Small intestine (tissue), 7 donors: ENCODE data around the gene CLASP2. TPM values are rescaled to one million over a fixed set of nuclear protein-coding genes. Genes with fewer than 3 reads are reported as not detected.
"Not testable (repeated sequence)": the region's sequence is repeated elsewhere in the genome, so short reads cannot be mapped to it uniquely, and the experiment has no call there.

Experiments used
- DNase-seq, 2 donors: peaks; one replicate each; pipeline versions ENCODE4 v3.0.0 to v3.0.0-alpha.2; 2013
- FAIRE-seq: peaks from 2 replicates; lab custom pipeline; 2012; peaks lifted over from hg19 to GRCh38; lab: Jason Lieb, UNC
- H3K27ac ChIP-seq, 3 donors: one replicate each; pipeline ENCODE4 v1.5.1; 2013; ENCODE audit warnings: low read length in 2 of 3, mild to moderate bottlenecking in 2 of 3, control low read depth in 1 of 3, inconsistent platforms in 1 of 3, low read depth in 1 of 3, moderate library complexity in 1 of 3
- H3K27me3 ChIP-seq, 3 donors: one replicate each; pipeline ENCODE4 v1.6.1; 2013; ENCODE audit warnings: low read length in 3 of 3, inconsistent platforms in 1 of 3; ENCODE audit not compliant: control insufficient read depth in 3 of 3, insufficient read depth in 3 of 3
- H3K36me3 ChIP-seq, 3 donors: one replicate each; pipeline ENCODE4 v1.6.1; 2013; ENCODE audit warnings: low read length in 3 of 3, inconsistent platforms in 1 of 3, low read depth in 1 of 3, mild to moderate bottlenecking in 1 of 3, moderate library complexity in 1 of 3; ENCODE audit not compliant: control insufficient read depth in 3 of 3, insufficient read depth in 2 of 3
- H3K4me1 ChIP-seq, 3 donors: one replicate each; pipeline ENCODE4 v1.6.1; 2013; ENCODE audit warnings: low read length in 2 of 3, inconsistent platforms in 1 of 3, low read depth in 1 of 3, mild to moderate bottlenecking in 1 of 3, moderate library complexity in 1 of 3; ENCODE audit not compliant: control insufficient read depth in 3 of 3, insufficient read depth in 2 of 3
- H3K4me3 ChIP-seq, 3 donors: one replicate each; pipeline ENCODE4 v1.5.1; 2013; ENCODE audit warnings: low read length in 3 of 3, control low read depth in 1 of 3, inconsistent platforms in 1 of 3, low read depth in 1 of 3, mild to moderate bottlenecking in 1 of 3, moderate library complexity in 1 of 3
- H3K9me3 ChIP-seq, 2 donors: one replicate each; pipeline ENCODE4 v1.6.1; 2013; ENCODE audit warnings: low read depth in 1 of 2, low read length in 1 of 2; ENCODE audit not compliant: control insufficient read depth in 2 of 2, insufficient read depth in 1 of 2
- WGBS, 3 donors: extraction: QIAGEN DNeasy Blood & Tissue Kit; methylation state at CpG; one replicate each; pipeline ENCODE4 v1.1.7; 2013; 5-methylcytosine and 5-hydroxymethylcytosine counted together
- polyA plus RNA-seq, 4 donors: library from polyadenylated mRNA; stranded (reverse) in 3 of 4; unstranded in 1 of 4; fragments of 200-250 nt in 3 of 4; fragments of 120-200 nt in 1 of 4; gene quantifications; one replicate each; pipeline versions ENCODE4 v1.2.1 to v1.2.3, GENCODE V29; 2013
- donor health status: healthy with polysubstance abuse.
- donor health status: control.
- donor health status: control.
- donor health status: Bipolar disorder and iron deficiency.
- donor health status: healthy.

CLASP2 gene
- polyA plus RNA-seq, 4 donors: 5.4 to 30.8 (median 10.6) TPM

DNA sequence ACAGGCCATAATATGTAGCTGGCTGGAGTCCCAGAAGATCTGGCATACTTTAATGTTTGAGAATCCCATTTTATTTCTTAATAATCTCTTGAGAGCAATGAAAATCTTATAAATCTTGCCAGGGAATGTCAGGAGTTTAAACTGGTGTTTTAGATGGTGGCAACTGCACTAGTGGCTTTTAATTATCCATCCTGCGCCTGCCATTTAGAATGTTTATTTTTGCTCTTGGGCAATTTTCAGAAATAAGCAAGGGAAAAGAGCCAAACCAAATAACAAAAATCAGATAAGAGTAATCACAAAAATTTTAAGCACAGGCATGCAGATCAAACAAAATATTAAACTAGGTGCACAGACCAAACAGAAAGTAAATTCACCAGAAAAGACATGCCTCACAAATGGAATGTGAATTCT is 235.9 kb downstream of the CLASP2 start:
- no peak for FAIRE-seq
- peaks cover 0 to 4% of the 10 kb centered on the region in 2 donors for H3K9me3 ChIP-seq
- H3K27me3 ChIP-seq: no peaks in the 10 kb centered on the region
- no peaks in the 10 kb centered on the region for H3K36me3 ChIP-seq
- H3K27ac ChIP-seq: no peak overlapping the region
- WGBS, 3 donors: 44 to 54% (median 52%) methylated on average over 1 of the region's 1 CpG
- DNase-seq: no peak
- H3K4me3 ChIP-seq: no peak overlapping the region
- H3K4me1 ChIP-seq: no peaks in the 10 kb centered on the region

DNA sequence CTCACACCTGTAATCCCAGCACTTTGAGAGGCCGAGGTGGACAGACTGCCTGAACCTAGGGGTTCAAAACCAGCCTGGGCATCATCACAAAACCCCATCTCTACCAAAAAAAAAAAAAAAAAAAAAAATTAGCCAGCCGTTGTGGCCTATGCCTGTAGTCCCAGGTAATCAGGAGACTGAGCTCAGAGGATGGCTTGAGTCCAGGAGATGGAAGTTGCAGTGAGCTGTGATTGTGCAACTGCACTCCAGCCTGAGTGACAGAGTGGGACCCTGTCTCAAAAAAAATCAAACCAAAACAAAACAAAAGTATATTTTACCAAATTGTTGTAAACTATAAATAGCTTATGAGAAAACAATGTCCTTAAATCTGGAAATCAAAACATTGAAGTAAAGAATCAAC is 243.2 kb downstream of the CLASP2 start:
- Histone ChIP-seq H3K27me3 (no peaks in the 10 kb centered on the region), H3K4me1 (no peaks in the 10 kb centered on the region), H3K27ac (no peak overlapping the region), H3K9me3 (no peaks in the 10 kb centered on the region), H3K36me3 (no peaks in the 10 kb centered on the region), H3K4me3 (no peak overlapping the region)
- DNase-seq: no peak
- FAIRE-seq: no peak
- 62 to 85% (median 63%) methylated on average over 2 of the region's 2 CpGs for WGBS, 3 donors

DNA sequence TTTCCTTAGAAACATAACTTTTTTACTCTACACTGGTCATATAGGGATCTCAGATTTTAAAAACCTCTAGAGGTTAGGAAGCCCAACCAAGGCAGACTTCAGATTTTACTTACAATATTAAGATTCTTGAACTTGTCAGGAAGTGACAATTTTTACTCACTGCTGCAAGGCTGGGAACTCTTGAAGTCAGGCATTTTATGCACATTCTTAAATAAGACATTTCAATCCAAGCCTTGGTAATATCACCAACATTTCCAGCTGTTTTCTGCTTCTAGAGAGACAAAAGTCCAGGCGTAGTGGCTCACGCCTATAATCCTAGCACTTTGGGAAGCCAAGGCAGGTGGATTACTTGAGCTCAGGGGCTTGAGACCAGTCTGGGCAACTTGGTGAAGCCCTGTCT is 244.2 kb downstream of the CLASP2 start:
- Histone ChIP-seq H3K27ac (no peak overlapping the region), H3K36me3 (no peaks in the 10 kb centered on the region), H3K27me3 (no peaks in the 10 kb centered on the region), H3K9me3 (no peaks in the 10 kb centered on the region), H3K4me3 (no peak overlapping the region), H3K4me1 (no peaks in the 10 kb centered on the region)
- FAIRE-seq: no peak
- DNase-seq: no peak
- WGBS, 3 donors: 94 to 98% (median 95%) methylated on average over 2 of the region's 2 CpGs

DNA sequence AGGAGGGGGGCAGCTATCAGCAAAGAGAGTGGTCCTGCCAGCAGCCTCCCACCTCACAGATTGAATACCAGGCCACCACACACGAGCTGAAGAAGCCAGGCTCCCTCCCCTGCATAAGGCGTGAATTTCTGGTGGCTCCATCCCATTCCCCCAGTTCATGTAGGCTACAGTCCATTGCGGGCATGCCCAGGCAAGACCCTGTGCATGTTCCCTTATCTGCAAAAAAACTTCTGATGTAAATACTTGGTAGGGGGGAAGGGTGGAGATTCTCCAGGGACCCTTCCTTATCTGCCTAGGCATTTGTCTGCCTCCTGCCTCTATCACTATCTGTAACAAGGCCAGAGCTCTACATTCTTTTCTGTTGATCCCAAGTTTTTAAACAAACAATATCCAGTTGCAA is 250.3 kb downstream of the CLASP2 start:
- H3K27me3 ChIP-seq: no peaks in the 10 kb centered on the region
- no peak for DNase-seq
- FAIRE-seq: no peak
- H3K27ac ChIP-seq: no peak overlapping the region
- H3K36me3 ChIP-seq: no peaks in the 10 kb centered on the region
- H3K4me1 ChIP-seq: no peaks in the 10 kb centered on the region
- peaks cover 0 to 11% of the 10 kb centered on the region in 2 donors for H3K9me3 ChIP-seq
- no peak overlapping the region for H3K4me3 ChIP-seq
- 89 to 97% (median 89%) methylated on average over 3 of the region's 3 CpGs for WGBS, 3 donors

DNA sequence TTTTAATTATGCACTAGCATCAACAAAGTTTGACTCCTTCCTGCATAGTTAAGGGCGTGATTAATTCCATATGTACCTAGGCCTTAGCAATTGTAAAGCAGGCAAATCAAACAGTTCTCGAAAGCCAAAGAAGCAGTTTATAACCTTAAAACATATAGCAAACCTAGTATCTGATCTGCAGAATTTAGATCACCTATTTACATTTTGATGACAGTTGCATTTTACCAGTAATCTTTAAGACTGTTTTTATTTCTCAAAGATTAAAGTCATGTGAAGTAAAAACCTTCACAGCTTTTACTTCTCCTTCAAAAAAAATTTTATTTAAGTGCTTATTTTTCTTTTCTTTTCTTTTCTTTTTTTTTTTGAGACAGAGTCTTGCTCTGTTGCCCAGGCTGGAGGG is 257.0 kb downstream of the CLASP2 start:
- H3K4me3 ChIP-seq: no peak overlapping the region
- peaks cover 0 to 20% of the 10 kb centered on the region in 2 donors for H3K9me3 ChIP-seq
- H3K27me3 ChIP-seq: no peaks in the 10 kb centered on the region
- H3K36me3 ChIP-seq: no peaks in the 10 kb centered on the region
- no peak for DNase-seq
- 96 to 97% (median 96%) methylated on average over 2 of the region's 2 CpGs for WGBS, 3 donors
- FAIRE-seq: no peak
- no peaks in the 10 kb centered on the region for H3K4me1 ChIP-seq
- no peak overlapping the region for H3K27ac ChIP-seq

DNA sequence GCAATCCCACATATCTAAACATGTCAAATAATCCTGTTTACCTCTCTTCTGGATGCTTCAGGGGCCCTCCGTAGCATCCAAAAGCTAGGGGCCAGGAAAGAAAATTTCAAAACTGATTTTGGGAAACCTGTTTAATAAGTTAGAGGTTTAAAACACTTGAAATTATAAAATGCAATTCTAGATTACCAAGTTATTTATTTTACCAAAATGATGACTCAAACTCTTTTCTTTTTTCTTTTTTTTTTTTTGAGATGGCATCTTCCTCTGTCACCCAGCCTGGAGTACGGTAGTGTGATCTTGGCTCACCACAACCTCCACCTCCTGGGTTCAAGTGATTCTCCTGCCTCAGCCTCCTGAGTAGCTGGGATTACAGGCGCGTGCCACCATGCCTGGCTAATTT is 258.5 kb downstream of the CLASP2 start:
- not testable (repeated sequence) for H3K4me1 ChIP-seq, H3K27ac ChIP-seq, DNase-seq, FAIRE-seq, H3K36me3 ChIP-seq, H3K4me3 ChIP-seq, H3K27me3 ChIP-seq
- H3K9me3 ChIP-seq: peaks cover 0 to 20% of the 10 kb centered on the region in 2 donors
- 97 to 98% (median 97%) methylated on average over 4 of the region's 4 CpGs for WGBS, 3 donors

DNA sequence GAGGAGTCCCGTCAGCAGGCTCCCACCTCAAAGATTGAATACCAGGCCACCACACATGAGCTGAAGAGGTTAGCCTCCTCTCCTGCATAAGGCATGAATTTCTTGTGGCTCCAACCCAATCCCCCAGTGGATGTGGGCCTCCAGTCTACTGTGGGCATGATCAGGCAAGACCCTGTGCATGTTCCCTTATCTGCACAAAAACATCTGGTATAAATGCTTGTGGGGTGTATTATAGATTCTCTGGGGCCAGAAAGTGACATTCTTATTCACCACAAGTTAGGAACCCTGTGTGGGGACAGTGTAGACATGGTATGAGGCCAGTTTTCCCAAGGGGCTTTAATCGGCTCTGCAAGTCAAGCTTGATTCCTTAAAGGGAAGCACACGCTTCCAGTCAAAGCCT is 259.6 kb downstream of the CLASP2 start:
- WGBS, 3 donors: 85 to 100% (median 97%) methylated on average over 3 of the region's 3 CpGs
- FAIRE-seq: no peak

DNA sequence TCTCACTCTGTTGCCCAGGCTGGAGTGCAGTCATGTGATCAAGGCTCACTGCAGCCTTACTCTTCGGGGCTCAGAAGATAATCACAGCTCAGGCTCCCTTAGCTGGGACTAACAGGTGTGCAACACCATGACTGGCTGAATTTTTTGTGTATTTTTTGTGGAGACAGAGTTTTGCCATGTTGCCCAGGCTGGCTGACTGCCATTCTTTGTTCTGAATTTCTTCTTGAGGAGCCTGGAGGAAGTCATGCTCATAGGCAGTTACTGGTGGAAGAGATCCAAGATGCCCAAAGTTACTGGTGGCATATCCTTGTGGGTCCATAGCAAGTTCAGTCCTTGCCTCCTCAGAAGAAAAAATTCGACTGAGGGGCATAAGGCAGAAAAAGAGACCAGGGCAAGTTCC is 261.3 kb downstream of the CLASP2 start:
- 79 to 85% (median 79%) methylated on average over 2 of the region's 2 CpGs for WGBS, 3 donors
- no peak overlapping the region for H3K27ac ChIP-seq
- FAIRE-seq: no peak
- no peak overlapping the region for H3K4me3 ChIP-seq
- DNase-seq: no peak
- no peaks in the 10 kb centered on the region for H3K36me3 ChIP-seq
- H3K9me3 ChIP-seq: peaks cover 0 to 20% of the 10 kb centered on the region in 2 donors
- H3K27me3 ChIP-seq: no peaks in the 10 kb centered on the region
- no peaks in the 10 kb centered on the region for H3K4me1 ChIP-seq

More for the DNA sequence above, 259.6 kb downstream of the CLASP2 start:
- Histone ChIP-seq H3K4me3 (no peak overlapping the region), H3K4me1 (no peaks in the 10 kb centered on the region), H3K27me3 (no peaks in the 10 kb centered on the region), H3K9me3 (peaks cover 0 to 20% of the 10 kb centered on the region in 2 donors), H3K36me3 (no peaks in the 10 kb centered on the region), H3K27ac (no peak overlapping the region)
- DNase-seq: no peak

DNA sequence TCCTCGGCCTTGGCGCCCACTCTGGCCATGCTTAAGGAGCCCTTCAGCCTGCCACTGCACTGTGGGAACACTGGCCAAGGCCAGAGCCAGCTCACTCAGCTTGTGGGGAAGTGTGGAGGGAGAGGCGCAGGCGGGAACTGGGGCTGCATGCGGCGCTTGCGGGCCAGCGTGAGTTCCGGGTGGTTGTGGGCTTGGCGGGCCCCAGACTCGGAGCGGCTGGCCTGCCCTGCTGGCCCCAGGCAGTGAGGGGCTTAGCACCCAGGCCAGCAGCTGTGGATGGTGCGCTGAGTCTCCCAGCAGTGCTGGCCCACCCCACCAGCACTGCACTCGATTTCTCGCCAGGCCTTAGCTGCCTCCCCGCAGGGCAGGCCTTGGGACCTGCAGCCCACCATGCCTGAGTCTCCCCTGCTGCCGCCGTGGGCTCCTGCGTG is 264.7 kb downstream of the CLASP2 start:
- Histone ChIP-seq H3K4me3 (no peak overlapping the region), H3K27me3 (no peaks in the 10 kb centered on the region), H3K27ac (no peak overlapping the region), H3K9me3 (peaks cover 0 to 7% of the 10 kb centered on the region in 2 donors), H3K4me1 (no peaks in the 10 kb centered on the region), H3K36me3 (no peaks in the 10 kb centered on the region)
- no peak for DNase-seq
- WGBS, 3 donors: 95 to 98% (median 98%) methylated on average over 16 to 19 of the region's 19 CpGs
- FAIRE-seq: no peak
